GM12878 (cell line): ENCODE data around the gene SIK2.

Experiments
- BHLHE40 ChIP-seq, 2 experiments: fragments of 450-650 bp in 1 of 2; IDR thresholded peaks; 2 replicates each; pipeline ENCODE4 v1.6.1; 2011 to 2017; ENCODE audit warnings: low read depth in 2 of 2, borderline replicate concordance in 1 of 2, improper control_type of control experiment in 1 of 2, low read length in 1 of 2, mild to moderate bottlenecking in 1 of 2
- BRCA1 ChIP-seq: IDR thresholded peaks from 2 replicates; pipeline ENCODE4 v1.6.1; 2011; ENCODE audit warnings: low read depth, low read length, improper control_type of control experiment
- CEBPB ChIP-seq, 2 experiments: fragments of 150-350 bp in 1 of 2; IDR thresholded peaks; 2 replicates each; pipeline ENCODE4 v1.6.1; 2012 to 2014; ENCODE audit warnings: low read depth in 2 of 2, low read length in 2 of 2, borderline replicate concordance in 1 of 2, inconsistent platforms in 1 of 2
- CHD1 ChIP-seq: IDR thresholded peaks from 2 replicates; pipeline ENCODE4 v1.6.1; 2012; ENCODE audit warnings: low read depth, low read length, improper control_type of control experiment
- CREM ChIP-seq: IDR thresholded peaks from 2 replicates; pipeline ENCODE4 v1.6.1; 2014; ENCODE audit warnings: antibody characterized with exemption, low read depth
- GABPA ChIP-seq: IDR thresholded peaks from 2 replicates; pipeline ENCODE4 v1.6.1; 2014; ENCODE audit warnings: antibody characterized with exemption, low read depth, mild to moderate bottlenecking, inconsistent platforms
- MTA2 ChIP-seq: fragments of 450-650 bp; IDR thresholded peaks from 2 replicates; pipeline ENCODE4 v1.6.1; 2016; ENCODE audit warnings: low read depth, mild to moderate bottlenecking, moderate library complexity
- MXI1 ChIP-seq: fragments of 150-350 bp; IDR thresholded peaks from 2 replicates; pipeline ENCODE4 v1.6.1; 2011; ENCODE audit warnings: low read depth, mild to moderate bottlenecking, inconsistent platforms, low read length, improper control_type of control experiment
- NR2C2 ChIP-seq: IDR thresholded peaks from 2 replicates; pipeline ENCODE4 v1.6.1; 2011; ENCODE audit warnings: borderline replicate concordance, low read depth; ENCODE audit not compliant: control insufficient read depth, insufficient read length
- POLR2A ChIP-seq: IDR thresholded peaks from 2 replicates; pipeline ENCODE4 v1.6.1; 2011; ENCODE audit warnings: low read depth, mild to moderate bottlenecking, low read length
- RCOR1 ChIP-seq: conservative IDR thresholded peaks from 2 replicates; pipeline ENCODE4 v1.6.1; 2012; ENCODE audit warnings: low read depth, low read length, improper control_type of control experiment
- SP1 ChIP-seq: IDR thresholded peaks from one replicate; pipeline ENCODE4 v1.6.1; 2011; ENCODE audit warnings: low read depth, low read length
- TAF1 ChIP-seq: IDR thresholded peaks from 2 replicates; pipeline ENCODE4 v1.6.1; 2011; ENCODE audit warnings: mild to moderate bottlenecking, low read depth, low read length, borderline replicate concordance
- TF ChIP-seq, protein P1 (sequence below), 3 experiments: IDR thresholded peaks in 2 of 3; conservative IDR thresholded peaks in 1 of 3; 2 replicates each; pipeline ENCODE4 v1.5.1; 2011; ENCODE audit warnings: low read depth in 3 of 3, low read length in 3 of 3, mild to moderate bottlenecking in 3 of 3, control low read depth in 2 of 3, moderate library complexity in 2 of 3, inconsistent platforms in 1 of 3, mixed read lengths in 1 of 3; ENCODE audit not compliant: control insufficient read depth in 2 of 3, insufficient read depth in 1 of 3; ENCODE audit errors: extremely low read depth in 1 of 3

DNA sequence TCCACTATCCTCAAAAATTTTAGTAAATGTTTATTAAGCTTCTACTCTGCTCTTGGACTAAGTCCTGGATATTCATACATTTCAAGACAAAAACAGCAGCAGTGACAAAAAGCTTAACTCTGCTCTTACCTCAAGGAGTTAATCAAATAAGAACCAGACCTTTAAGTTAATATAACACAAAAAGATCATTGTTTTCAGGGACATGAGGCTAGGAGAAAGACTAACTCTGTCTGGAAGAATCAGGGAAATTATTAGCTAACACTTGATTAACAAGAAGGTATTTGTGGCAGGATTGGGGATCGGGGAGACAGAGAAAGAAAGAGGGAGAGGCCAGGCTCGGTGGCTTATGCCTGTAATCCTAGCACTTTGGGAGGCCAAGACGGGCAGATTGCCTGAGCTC, 89.5 kb downstream of the SIK2 start:
- TF ChIP-seq NR2C2 (no peak), CEBPB (IDR thresholded peaks at IDR 0.05; ENCODE audit: borderline replicate concordance in 1 of 2, low read depth in 2 of 2, low read length in 2 of 2) (no peak), MXI1 (no peak), CHD1 (no peak), CREM (no peak), BHLHE40 (IDR thresholded peaks at IDR 0.05; ENCODE audit: borderline replicate concordance in 1 of 2, low read depth in 2 of 2, low read length in 1 of 2) (no peak), SP1 (no peak), MTA2 (no peak), POLR2A (no peak), GABPA (no peak), BRCA1 (no peak), TAF1 (no peak), RCOR1 (no peak)
- TF ChIP-seq, protein P1, sequence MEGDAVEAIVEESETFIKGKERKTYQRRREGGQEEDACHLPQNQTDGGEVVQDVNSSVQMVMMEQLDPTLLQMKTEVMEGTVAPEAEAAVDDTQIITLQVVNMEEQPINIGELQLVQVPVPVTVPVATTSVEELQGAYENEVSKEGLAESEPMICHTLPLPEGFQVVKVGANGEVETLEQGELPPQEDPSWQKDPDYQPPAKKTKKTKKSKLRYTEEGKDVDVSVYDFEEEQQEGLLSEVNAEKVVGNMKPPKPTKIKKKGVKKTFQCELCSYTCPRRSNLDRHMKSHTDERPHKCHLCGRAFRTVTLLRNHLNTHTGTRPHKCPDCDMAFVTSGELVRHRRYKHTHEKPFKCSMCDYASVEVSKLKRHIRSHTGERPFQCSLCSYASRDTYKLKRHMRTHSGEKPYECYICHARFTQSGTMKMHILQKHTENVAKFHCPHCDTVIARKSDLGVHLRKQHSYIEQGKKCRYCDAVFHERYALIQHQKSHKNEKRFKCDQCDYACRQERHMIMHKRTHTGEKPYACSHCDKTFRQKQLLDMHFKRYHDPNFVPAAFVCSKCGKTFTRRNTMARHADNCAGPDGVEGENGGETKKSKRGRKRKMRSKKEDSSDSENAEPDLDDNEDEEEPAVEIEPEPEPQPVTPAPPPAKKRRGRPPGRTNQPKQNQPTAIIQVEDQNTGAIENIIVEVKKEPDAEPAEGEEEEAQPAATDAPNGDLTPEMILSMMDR (IDR thresholded peaks at IDR 0.05 in 2 of 3, conservative IDR thresholded peaks at IDR 0.05 in 1 of 3; ENCODE audit: control insufficient read depth in 2 of 3, extremely low read depth in 1 of 3, insufficient read depth in 1 of 3, low read depth in 3 of 3, low read length in 3 of 3) = no peak
